Stimulated activated CD8-positive, alpha-beta memory T cell treated with anti-CD3 and anti-CD28 coated beads, Interleukin-12 subunit alpha, Interleukin-12 subunit beta, amount 100 ng/mL, for 24 hours (primary cell): ENCODE results near the gene GALNT4.

Source experiments
- DNase-seq: peaks from one replicate; pipeline ENCODE4 v3.0.0-alpha.2; 2020; ENCODE audit errors: extremely low read depth

The GALNT4 gene

DNA sequence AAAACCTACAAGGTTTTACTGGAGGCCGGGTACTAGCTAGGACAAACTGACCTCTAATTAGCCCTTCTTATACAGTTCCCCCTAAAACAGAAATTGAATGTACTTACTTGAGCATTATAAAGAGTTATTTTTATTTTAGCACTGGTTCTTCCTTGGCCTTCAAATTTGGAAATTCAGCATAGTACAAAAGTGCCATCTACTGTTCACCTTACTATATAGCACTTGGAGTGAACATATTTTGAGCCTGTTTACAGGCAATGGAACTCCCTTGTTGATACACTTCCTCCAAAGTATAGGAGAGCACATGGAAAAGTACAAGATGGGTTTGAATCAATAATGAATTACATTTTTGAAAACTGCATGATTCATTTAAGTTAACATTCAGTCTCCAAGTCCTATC is 5.1 kb upstream of the GALNT4 start:
- DNase-seq, result no peak

DNA sequence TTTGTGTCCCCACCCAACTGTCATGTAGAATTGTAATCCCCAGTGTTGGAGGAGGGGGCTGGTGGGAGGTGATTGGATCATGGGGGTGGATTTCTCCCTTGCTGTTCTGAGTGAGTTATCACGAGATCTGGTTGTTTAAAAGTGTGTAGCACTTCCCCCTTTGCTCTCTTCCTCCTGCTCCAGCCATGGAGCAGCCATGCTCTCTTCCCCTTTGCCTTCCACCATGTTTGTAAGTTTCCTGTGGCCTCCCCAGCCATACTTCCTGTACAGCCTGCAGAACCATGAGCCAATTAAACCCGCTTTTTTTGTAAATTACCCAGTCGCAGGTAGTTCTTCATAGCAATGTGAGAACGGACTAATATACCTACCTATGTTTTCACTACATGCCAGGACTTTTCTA is 3.8 kb upstream of the GALNT4 start:
- no peak for DNase-seq

DNA sequence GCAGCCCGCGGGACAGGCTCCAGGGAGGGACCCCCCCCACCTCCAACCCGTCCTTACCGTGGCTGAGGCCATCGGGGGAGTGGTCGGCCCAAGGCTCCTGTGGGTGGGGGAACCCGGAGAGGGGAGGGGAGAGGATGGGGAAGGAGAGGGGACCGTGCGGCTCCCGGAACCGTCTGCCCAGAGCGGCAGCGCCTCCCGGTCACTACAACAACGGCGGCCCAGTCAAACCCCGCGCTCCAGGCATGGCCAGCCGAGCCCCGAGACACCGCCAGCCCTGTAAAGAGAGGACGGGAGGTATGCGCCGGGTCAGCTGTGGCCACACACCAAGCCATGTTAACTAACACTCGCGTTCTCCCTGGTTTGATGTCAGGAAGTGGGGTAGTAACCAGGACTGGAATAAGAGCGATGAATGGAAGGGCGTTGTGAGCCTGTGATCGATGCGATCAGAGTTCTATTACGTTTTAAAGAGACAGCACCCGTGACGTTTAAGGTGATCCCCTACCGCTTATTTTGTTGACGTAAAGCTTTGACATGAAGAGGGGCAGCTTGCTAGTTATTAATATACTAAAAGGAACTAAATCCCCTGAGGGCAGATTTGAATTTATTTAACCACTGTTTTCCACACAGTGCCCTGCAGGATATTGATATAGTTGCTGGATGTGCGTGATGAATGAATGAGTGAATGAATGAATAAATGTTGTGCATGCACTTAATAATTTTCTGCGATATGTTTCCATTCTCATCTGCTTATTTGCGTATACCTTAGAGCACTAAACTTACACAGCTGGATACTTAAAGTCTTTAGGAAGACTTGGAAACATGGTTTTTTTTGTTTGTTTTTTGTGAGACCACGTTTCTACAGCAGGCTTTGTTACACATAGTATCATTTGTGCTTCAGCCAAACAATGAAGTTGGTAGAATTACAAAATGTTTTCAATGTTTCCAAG is 1.5 kb upstream of the GALNT4 start, which contains the start of gene POC1B:
Gene POC1B (minus strand): TSS at position 224 of the 947 bp plus-strand sequence. CDS start 152 bp downstream, at position 72.
- peak; percentile 58 for DNase-seq

DNA sequence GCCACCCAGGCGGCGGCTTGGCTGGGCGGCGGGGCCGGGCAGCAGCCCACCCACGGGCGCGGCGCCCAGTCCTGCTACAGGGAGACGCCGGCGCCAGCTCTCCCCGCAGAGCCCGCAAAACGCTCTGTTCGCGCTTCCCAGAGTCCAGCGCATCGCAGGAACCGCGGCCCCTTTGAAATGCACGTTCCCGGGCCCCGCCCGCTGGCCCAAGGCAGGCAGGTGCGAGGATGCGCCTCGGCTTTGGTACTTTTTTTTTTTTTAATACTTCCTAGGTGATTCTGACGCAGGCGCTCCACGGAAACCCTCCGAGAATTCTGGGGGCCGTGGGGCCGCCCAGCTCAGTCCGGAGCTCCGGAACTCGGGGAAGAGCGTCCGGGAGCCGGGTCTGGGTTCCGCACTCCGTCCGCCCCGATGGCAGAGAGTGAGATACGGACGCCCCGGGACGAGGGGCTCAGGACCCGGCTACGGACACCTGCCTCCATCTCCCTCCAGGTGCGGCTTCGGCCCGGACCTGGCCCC is 768 bp upstream of the GALNT4 start:
- peak; percentile 8 for DNase-seq

DNA sequence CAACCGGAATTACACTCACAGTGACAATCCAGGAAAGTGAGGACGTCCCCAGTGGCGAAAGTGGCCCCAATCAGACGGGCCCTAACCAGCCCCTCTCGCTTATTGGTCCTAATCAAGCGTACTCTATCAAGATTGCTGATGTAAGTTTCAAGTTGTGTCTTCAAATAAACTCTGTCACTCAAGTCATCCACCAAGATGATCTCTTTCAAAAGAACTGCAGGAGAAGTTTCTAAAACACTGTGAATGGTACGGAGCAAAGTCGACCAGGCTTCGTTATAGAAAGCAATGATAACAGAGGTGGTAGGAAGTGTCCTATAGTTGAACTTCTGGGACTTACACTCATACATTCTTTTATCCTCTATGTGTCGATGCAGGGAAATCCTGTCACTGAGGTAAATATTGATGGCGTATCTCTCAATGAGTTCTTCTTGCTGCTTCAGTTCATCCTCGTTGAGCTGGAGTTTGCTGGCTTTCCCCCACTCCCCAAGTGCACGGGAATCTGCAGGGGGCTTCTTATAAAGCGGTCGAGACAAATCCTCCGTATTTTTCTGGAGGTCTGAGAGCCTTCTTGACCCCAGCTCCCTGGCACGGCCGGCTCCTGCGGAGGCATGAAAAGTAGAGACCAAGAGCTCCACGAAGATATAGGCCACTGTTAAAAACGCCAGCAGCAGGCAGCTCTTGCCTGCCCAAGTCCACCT is 604 bp downstream of the GALNT4 start:
- no peak for DNase-seq

DNA sequence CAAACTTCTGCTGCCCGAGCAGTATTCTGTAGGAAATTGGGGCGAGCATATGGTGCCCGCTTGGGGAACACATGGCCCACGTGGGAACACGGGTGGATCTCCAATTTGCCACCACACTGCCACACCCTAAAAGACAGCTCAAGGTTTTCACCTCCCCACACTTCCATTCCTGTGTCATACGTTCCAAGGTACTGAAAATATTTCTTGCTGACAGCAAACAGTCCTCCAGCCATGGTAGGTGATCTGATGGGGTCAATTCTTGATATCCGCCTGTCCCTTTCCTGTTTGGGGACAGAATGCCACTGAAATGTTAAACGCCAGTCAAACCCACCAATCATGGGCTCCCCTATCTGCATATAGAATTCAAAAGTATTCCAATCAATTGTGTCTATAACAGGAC is 1.2 kb downstream of the GALNT4 start:
- DNase-seq, result no peak

DNA sequence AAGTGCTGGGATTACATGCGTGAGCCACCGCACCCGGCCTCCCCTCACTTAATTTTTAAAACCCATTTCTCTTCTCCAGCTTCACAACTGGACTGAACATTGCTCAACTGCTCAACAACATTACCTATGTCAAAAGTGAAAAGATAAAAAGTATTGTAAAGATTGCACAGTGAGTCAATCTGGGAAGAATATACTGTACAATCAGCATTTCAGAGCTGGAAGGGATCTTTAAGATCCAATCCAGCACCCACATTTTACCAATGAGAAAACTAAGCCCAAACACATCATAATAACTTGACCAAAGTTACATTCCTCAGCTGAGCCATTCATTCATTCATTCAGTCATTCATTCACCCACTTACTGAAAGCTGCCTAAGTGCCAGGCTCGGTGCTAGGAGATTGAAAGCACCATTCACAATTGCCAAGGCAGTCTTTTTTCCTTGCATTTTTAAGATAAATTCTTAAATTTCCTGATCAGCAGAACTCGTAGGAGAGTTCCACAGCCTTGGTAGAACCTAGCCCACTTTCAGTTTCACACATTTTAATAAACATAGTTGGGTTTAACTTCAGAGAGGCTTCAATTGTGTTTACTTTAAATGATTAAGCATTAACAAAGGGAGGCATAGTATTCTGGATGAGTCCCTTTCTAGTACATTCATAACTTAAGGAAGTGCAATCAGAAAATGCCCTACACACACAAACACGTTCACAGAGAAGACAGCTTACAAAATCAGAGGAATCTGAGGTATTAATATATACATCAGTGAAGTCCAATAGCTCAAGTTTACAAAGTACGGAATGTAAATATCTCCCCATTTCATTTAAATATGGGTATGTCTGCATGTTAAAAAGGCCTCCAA is 3.0 kb downstream of the GALNT4 start:
- DNase-seq, result no peak

DNA sequence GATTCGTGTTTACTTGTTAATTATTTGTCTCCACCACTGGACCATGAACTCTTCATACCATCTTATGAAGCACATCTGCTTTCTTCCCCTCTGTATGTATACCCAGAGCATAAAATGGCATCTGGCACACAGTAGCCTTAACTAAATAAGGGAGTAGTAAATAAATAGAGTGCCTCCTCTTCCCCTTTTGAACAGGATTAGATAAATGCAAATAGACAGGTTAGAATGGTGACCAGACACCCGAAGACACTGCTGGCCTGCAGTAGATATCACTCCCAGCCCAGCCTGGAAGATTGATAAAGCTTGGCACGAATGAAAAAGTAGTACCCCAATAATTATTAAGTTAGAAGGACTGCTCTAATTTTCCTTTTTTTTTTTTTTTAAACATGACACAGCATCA is 6.9 kb downstream of the GALNT4 start:
- DNase-seq, result no peak

DNA sequence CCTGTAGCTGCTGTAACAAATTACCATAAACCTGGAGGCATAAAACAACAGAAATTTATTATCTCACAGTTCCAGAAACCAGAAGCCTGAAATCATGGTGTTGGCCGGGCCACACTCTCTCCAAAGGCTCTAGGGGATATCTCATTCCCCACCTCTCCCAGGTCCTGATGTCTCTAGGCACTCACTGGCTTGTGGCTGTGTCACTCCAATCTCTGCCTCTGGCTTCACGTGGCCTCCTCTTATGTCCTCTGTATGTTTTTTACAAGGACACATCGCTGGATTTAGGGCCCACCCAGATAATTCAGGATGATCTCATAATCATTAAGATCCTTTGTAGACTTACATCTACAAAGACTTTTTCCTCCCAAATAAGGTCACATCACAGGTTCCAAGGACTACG is 8.0 kb downstream of the GALNT4 start:
- no peak for DNase-seq

DNA sequence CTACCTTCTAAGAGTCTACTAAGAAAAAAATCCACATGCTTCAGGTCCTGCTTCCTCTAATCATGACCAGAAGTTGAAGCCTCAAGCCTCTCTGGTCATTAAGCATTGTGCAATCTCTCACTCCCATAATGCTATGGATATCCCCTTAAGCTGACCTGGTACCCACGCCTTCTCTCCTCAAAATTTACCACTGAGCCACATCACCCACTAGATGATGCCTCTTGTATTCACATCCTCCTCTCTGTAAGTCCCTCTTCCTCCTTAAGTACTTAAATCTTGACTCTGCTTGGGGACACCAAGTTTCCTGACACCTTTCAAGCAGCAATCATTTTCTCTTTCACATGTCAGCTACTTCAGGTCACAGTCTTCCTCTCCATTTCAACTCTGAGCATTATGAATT is 9.8 kb downstream of the GALNT4 start:
- DNase-seq, result no peak

DNA sequence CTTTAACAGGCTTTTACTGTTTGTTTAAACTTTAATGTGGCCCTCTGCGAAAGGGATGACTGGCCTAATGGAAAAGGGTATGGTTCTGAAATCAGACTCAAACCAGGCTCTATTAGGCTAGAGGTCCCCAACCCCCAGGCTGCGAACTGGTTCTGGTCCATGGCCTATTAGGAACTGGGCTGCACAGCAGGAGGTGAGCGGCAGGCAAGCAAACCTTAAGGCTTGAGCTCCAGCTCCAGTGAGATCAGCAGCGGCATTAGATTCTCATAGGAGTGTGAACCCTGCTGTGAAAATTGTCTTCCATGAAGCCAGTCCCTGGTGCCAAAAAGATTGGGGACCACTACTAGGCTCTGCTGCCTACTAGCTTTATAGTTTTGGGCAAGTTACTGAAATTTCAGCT is 11.1 kb downstream of the GALNT4 start:
- DNase-seq, result no peak

DNA sequence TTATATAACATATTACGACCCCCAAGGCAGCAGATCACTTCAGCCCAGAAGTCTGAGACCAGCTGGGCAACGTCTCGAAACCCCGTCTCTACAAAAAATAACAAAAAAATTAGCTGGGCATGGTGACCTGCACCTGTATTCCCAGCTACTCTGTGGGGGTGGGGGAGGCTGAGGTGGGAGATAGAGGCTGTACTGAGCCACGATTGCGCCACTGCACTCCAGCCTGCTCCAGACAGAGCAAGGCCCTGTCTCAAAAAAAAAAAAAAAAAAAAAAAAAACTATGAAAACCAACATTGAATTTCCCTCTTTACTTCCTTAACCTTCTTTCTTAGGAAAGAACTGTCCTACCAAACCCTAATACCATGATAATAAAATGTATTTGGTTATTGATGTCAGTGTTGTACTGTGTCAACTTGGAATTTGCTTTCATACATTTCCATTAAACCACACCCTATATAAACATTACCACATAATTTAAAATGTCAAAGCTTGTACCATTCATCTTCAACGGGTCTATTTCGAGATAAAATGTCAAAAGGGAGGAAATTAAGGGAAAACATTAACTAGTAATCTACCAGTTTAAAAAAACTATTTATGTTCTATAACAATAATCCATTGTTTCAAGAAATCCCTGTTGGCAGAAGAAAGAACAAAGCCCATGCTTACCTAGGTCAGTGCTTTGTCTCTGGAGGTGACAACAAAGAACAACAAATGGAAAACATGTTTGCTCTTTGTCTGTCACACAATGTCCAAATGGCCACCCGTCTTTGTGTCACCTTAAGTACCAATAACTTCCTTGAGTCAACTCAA is 17.4 kb downstream of the GALNT4 start:
- no peak for DNase-seq

DNA sequence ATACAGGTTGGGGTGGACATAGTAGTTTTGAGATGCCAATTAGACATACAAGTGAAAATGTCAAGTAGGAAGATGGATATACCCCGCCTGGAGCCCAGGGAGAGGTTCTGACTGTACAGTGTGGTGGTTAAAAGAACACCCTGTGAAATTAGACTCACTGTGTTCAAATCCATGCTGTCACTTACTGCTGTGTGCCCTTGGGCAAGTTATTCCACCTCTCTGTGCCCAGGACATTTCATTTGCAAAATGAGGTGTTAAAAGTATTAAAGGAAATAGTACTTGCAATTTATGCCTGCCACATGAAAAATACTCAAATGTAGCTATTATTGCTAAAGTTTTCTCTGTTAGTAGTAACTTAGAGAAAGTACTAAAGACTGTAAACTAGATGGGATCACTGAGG is 18.5 kb downstream of the GALNT4 start:
- DNase-seq, result no peak

DNA sequence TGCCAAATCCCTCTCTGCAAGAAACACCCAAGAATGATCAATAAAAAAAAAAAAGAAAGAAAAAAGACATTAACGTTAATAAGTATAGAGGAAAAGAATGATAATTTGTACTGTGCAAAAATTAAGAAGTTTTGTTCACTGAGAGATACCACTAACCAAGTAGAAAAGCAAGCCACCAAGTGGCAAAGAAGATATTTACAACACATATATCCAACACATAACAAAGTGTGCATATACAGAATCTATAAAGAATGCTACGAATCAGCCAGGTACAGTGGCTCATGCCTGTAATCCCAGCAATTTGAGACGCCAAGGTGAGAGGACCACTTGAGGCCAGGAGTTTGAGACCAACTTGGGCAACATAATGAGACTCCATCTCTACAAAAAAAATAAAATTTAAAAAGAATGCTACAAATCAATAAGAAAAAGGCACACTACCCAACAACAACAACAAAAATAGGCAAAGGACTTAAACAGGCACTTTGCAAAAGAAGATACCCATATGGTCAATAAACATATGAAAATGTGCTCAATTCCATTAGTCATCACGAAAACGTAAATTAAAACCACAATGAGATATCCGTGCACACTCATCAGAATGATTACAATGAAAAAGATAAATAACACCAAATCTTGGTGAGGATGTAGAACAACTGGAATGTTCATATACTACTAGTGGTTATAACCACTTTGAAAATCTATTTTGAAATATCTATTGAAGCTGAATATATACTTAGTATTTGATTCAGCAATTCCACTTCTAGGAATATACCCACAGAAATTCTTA is 19.8 kb downstream of the GALNT4 start:
- DNase-seq, result no peak

DNA sequence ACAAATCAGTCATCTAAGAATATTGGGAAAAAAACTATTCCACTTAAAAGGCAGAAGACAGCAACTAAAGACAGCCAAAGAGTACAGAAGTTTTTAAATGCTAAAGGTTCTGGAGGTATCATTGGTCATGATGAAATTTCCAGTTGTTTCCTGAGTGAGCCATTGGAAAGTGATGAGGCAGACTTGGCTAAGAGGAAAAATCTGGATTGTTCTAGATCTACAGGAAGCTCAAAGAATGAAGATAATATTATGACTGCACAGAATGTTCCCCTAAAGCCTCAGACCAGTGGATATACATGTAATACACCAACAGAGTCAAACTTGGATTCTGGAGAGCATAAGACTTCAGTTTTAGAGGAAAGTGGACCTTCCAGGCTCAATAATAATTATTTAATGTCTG is 22.8 kb downstream of the GALNT4 start:
- DNase-seq, result no peak

DNA sequence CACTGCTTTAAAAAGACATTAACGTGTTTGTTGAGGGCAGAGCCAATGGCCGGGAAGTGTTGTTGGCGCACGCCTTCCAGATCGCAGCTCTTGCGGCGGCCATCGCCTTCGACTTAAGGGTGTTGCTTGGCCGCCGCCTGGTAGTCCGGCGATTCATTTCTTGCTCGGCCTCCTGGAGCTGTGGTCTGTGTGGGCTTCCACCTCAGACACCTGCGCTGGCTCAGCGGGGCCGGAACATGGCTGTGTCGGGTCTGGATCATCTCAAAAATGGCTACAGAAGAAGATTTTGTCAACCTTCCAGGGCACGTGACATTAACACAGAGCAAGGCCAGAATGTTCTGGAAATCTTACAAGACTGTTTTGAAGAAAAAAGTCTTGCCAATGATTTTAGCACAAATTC is 24.7 kb downstream of the GALNT4 start:
- no peak for DNase-seq

DNA sequence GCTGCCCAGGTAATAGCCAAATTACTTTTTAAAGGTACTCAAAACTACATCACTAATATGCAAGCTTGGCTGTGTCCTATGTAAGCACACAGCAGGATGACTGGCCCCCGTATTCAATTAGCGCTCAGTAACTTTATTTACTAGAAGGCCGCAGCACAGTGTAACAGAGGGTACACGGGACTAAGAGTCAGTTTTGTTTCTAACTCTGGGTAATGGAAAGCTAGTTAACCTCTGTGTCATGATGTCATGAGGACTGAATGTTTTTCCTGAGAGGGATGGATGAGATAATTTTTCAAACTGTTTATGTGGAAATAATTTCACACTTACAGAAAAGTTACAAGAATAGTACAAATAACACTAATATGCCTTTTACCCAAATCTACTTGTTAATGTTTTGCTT is 27.1 kb downstream of the GALNT4 start:
- DNase-seq, result no peak

DNA sequence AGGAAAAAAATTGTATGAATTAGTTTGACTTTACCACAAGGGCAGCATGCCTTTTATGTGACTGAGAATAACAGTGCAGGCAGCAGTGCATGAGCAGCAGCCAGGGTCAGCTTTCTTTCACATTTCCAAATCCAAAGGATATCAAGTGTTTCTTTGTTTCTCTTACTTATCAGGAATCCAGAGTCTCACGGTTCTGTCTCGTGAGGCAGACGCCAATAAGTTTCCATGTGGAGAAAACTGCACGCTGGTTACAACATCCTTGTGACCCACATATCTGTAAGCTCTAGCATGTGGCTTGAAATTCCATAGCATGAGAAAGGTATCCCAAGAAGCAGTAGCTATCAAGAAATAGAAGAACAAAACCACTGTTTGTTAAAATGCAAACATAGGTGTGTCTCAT is 27.6 kb downstream of the GALNT4 start:
- DNase-seq, result no peak

DNA sequence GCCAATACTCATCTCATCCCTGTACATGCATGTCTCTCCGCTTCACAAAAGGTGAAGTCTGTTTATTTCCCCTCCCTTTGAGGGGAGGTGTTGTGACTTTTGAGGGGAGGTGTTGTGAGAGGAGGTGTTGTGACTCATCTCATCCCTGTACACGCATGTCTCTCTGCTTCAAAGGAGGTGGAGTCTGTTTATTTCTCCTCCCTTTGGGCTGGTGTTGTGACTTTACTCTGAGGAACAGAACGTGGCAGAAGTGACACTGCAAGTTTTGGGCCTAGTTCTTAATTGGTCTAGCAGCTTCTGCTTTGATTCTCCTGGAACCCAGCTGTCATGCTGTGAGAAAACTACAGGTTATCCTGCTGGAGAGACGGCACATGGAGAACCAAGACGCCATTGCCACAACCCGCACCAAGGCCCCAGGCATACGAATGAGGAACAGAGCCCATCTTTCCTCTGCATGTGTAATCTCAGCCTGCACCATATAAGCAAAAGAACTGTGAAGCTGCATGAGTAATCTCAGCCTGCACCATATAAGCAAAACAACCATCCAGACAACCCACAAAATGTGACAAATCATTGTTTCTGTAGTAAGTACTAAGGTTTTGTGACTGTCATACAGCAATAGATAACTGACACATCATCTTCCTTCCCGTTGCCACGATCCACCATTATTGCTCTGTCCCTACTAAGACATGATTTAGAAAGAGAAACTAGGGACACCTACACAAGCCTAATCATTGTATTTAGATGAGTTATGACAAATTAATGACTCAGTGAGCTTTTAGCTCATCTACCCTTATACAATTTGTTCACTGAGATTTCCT is 30.0 kb downstream of the GALNT4 start:
- DNase-seq, result peak; percentile 9
